Parathyroid adenoma (tissue), 2 donors: ENCODE data around the gene MPC1.

Experiments
- H2AFZ ChIP-seq: fragments of 300-600 bp; sonication (generic); one replicate; pipeline ENCODE4 v1.7.0; 2017; ENCODE audit warnings: antibody characterized with exemption, mild to moderate bottlenecking
- H3K27ac ChIP-seq: fragments of 300-600 bp; sonication (generic); one replicate; pipeline ENCODE4 v1.7.0; 2017
- H3K27me3 ChIP-seq: fragments of 300-600 bp; sonication (generic); one replicate; pipeline ENCODE4 v1.7.0; 2017; ENCODE audit warnings: low read length; ENCODE audit not compliant: control insufficient read depth, insufficient read depth
- H3K36me3 ChIP-seq: fragments of 300-600 bp; sonication (generic); one replicate; pipeline ENCODE4 v1.7.0; 2017; ENCODE audit warnings: low read length; ENCODE audit not compliant: control insufficient read depth, insufficient read depth
- H3K4me1 ChIP-seq: fragments of 300-600 bp; sonication (generic); one replicate; pipeline ENCODE4 v1.7.0; 2017; ENCODE audit warnings: control low read depth
- H3K4me2 ChIP-seq: fragments of 300-600 bp; sonication (generic); one replicate; pipeline ENCODE4 v1.7.0; 2017; ENCODE audit warnings: low read length
- H3K4me3 ChIP-seq: fragments of 300-600 bp; sonication (generic); one replicate; pipeline ENCODE4 v1.7.0; 2017; ENCODE audit warnings: low read depth, low read length
- H3K79me2 ChIP-seq: fragments of 300-600 bp; sonication (generic); one replicate; pipeline ENCODE4 v1.7.0; 2017; ENCODE audit warnings: control low read depth
- H3K9ac ChIP-seq: fragments of 300-600 bp; sonication (generic); one replicate; pipeline ENCODE4 v1.7.0; 2017; ENCODE audit warnings: mild to moderate bottlenecking
- H3K9me3 ChIP-seq: fragments of 300-600 bp; sonication (generic); one replicate; pipeline ENCODE4 v1.7.0; 2017; ENCODE audit warnings: low read length; ENCODE audit not compliant: control insufficient read depth
- CTCF ChIP-seq: fragments of 300-600 bp; sonication (generic); IDR thresholded peaks from one replicate; pipeline ENCODE4 v1.7.0; 2017; ENCODE audit warnings: antibody characterized with exemption, mild to moderate bottlenecking
- donor health status: primary hyperparathyroidism.

MPC1 gene

GRCh38 chr6:166410426-166410935, 27.7 kb upstream of the MPC1 start:
- Histone ChIP-seq H2AFZ (no peak overlapping the region), H3K9me3 (no peaks in the 10 kb centered on the region), H3K4me1 (no peaks in the 10 kb centered on the region), H3K4me3 (no peak overlapping the region), H3K27me3 (no peaks in the 10 kb centered on the region), H3K9ac (no peak overlapping the region), H3K79me2 (no peaks in the 10 kb centered on the region), H3K27ac (no peak overlapping the region), H3K4me2 (no peak overlapping the region), H3K36me3 (no peaks in the 10 kb centered on the region)
- no peak for TF ChIP-seq CTCF

- Histone ChIP-seq H3K79me2 (no peaks in the 10 kb centered on the region), H3K9me3 (no peaks in the 10 kb centered on the region), H3K27ac (no peak overlapping the region), H3K9ac (no peak overlapping the region), H3K4me1 (no peaks in the 10 kb centered on the region), H3K4me2 (no peak overlapping the region), H3K4me3 (no peak overlapping the region), H3K36me3 (no peaks in the 10 kb centered on the region), H3K27me3 (no peaks in the 10 kb centered on the region), H2AFZ (no peak overlapping the region)
- TF ChIP-seq CTCF, result no peak
Measured at GRCh38 chr6:166408936-166409755, 26.4 kb upstream of the MPC1 start.

GRCh38 chr6:166406197-166406596, 23.5 kb upstream of the MPC1 start:
- Histone ChIP-seq H3K9ac (no peak overlapping the region), H3K79me2 (no peaks in the 10 kb centered on the region), H3K4me3 (no peak overlapping the region), H3K4me2 (no peak overlapping the region), H3K9me3 (no peaks in the 10 kb centered on the region), H2AFZ (no peak overlapping the region), H3K27me3 (no peaks in the 10 kb centered on the region), H3K36me3 (no peaks in the 10 kb centered on the region), H3K27ac (no peak overlapping the region), H3K4me1 (no peaks in the 10 kb centered on the region)
- TF ChIP-seq CTCF, result no peak

GRCh38 chr6:166405386-166405785, 22.6 kb upstream of the MPC1 start:
- peak overlapping the region; percentile 1 for H2AFZ ChIP-seq
- H3K27ac ChIP-seq, result no peak overlapping the region
- no peak overlapping the region for H3K9ac ChIP-seq
- H3K4me2 ChIP-seq, result no peak overlapping the region
- no peaks in the 10 kb centered on the region for H3K27me3 ChIP-seq
- H3K4me1 ChIP-seq, result no peaks in the 10 kb centered on the region
- no peak overlapping the region for H3K4me3 ChIP-seq
- no peaks in the 10 kb centered on the region for H3K9me3 ChIP-seq
- TF ChIP-seq CTCF, result no peak
- no peaks in the 10 kb centered on the region for H3K79me2 ChIP-seq
- no peaks in the 10 kb centered on the region for H3K36me3 ChIP-seq
